Karpas-422 (cell line): Measurements from ENCODE around the gene PADI2. TPM values are rescaled to one million over a fixed set of nuclear protein-coding genes. Genes with fewer than 3 reads are reported as not detected.

Source experiments
- DNase-seq: peaks from one replicate; pipeline ENCODE4 v3.0.0-alpha.2; 2015
- H2AFZ ChIP-seq: fragments of 200-600 bp; sonication (generic); 2 replicates; pipeline ENCODE4 v1.6.1; 2014; ENCODE audit warnings: antibody characterized with exemption, low read length, mixed read lengths
- H3K27ac ChIP-seq: fragments of 200-600 bp; sonication (generic); 2 replicates; pipeline ENCODE4 v1.5.1; 2014; ENCODE audit warnings: mild to moderate bottlenecking, low read length, moderate library complexity
- H3K27me3 ChIP-seq: fragments of 200-600 bp; sonication (generic); 2 replicates; pipeline ENCODE4 v1.6.1; 2014; ENCODE audit warnings: low read length, mixed read lengths
- H3K36me3 ChIP-seq: fragments of 200-600 bp; sonication (generic); 2 replicates; pipeline ENCODE4 v1.6.1; 2014; ENCODE audit warnings: low read length, mixed read lengths; ENCODE audit not compliant: insufficient read depth
- H3K4me1 ChIP-seq: fragments of 200-600 bp; sonication (generic); 2 replicates; pipeline ENCODE4 v1.6.1; 2014; ENCODE audit warnings: mild to moderate bottlenecking, low read length, mixed read lengths
- H3K4me2 ChIP-seq: fragments of 200-600 bp; sonication (generic); 2 replicates; pipeline ENCODE4 v1.6.1; 2014; ENCODE audit warnings: low read length, low read depth, mild to moderate bottlenecking; ENCODE audit not compliant: poor library complexity, severe bottlenecking
- H3K4me3 ChIP-seq: fragments of 200-600 bp; sonication (generic); 2 replicates; pipeline ENCODE4 v1.5.1; 2014; ENCODE audit warnings: mild to moderate bottlenecking, antibody characterized with exemption, low read length, mixed read lengths
- H3K79me2 ChIP-seq: fragments of 200-600 bp; sonication (generic); 2 replicates; pipeline ENCODE4 v1.6.1; 2014; ENCODE audit warnings: mild to moderate bottlenecking, low read length, mixed read lengths
- H3K9ac ChIP-seq: fragments of 200-600 bp; sonication (generic); 2 replicates; pipeline ENCODE4 v1.6.0; 2014; ENCODE audit warnings: low read length
- H3K9me2 ChIP-seq: fragments of 200-600 bp; sonication (generic), shearing (Covaris generic); replicated peaks from 2 replicates; pipeline ENCODE4 v1.6.0; 2014; ENCODE audit warnings: mild to moderate bottlenecking, low read length, moderate library complexity; ENCODE audit not compliant: insufficient read depth
- H3K9me3 ChIP-seq: fragments of 300-700, 200-600 bp; sonication (generic); 2 replicates; pipeline ENCODE4 v1.6.1; 2014; ENCODE audit warnings: low read length, mixed read lengths
- H4K20me1 ChIP-seq: fragments of 200-600 bp; sonication (generic); 2 replicates; pipeline ENCODE4 v1.6.1; 2014; ENCODE audit warnings: mild to moderate bottlenecking, antibody characterized with exemption, low read length, low read depth; ENCODE audit not compliant: insufficient read depth
- total RNA-seq: library from RNA; depleted of rRNA; stranded (reverse); fragments of >200 nt; shearing (Covaris generic); gene quantifications from 2 replicates; pipeline ENCODE4 v1.2.3, GENCODE V29; 2014; ENCODE audit warnings: low replicate concordance

PADI2 gene
- total RNA-seq, 1 experiment from 2014 or later = not detected

DNA sequence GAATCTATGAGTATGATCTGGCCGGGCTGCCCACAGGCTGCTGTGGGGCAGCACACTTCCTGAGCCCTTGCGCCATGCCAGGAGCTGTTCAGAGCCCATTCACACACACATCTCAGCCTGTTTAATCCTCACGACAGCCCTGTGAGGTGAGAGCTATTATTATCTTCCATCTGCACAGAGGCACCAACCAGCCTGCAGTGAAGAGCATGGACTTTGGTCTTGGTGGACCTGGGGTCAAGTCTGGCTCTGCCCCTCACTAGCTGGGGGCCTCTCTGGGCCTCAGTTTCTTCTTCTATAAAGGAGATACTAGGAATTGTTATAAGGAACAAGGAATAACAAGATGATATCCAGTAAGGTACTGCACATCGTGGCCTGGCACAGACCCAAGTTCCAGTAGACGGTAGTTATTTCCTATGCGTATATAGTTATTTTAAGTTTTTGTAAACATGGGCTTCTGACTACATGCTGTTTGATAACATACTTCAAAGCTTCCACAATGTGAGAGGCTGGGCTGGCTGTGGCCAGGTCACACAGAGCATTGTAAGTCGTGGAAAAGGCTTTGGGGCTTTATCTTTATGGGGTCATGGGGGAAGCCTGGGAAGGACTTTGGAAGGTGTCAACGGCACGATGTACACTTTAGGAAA is 3.4 kb upstream of the PADI2 start:
- H3K27me3 ChIP-seq = no peaks in the 10 kb centered on the region
- H3K4me3 ChIP-seq = no peak overlapping the region
- no peak overlapping the region for H3K4me2 ChIP-seq
- H3K9ac ChIP-seq = no peak overlapping the region
- no peaks in the 10 kb centered on the region for H3K9me3 ChIP-seq
- no peaks in the 10 kb centered on the region for H3K9me2 ChIP-seq
- H3K36me3 ChIP-seq = no peaks in the 10 kb centered on the region
- no peaks in the 10 kb centered on the region for H3K79me2 ChIP-seq
- H3K4me1 ChIP-seq = peaks cover 33% of the 10 kb centered on the region
- no peak overlapping the region for H3K27ac ChIP-seq
- no peak overlapping the region for H2AFZ ChIP-seq
- peaks cover 8% of the 10 kb centered on the region; the same call in 1 of the 2 replicates for H4K20me1 ChIP-seq
- DNase-seq = no peak

DNA sequence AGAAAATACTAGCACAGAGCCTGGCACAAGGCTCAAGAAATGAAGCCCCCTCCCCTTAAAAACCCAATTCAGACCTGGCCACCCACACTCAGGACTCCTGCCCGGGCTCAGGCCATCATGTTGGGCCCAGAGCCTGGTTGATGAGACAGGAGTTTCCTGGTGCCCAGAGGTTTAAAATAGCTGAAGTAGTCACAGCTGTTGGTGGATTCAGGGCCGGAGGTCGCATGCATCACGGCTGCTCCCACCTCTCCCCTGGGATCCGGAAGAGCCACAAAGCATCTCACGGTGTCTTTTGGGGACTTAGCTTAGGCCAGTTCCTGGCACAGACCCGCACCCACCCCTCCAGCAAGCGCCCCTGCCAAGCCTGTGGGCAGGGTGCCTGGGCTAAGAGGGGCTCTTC is 2.6 kb upstream of the PADI2 start:
- no peaks in the 10 kb centered on the region for H3K27me3 ChIP-seq
- peaks cover 8% of the 10 kb centered on the region; the same call in 1 of the 2 replicates for H4K20me1 ChIP-seq
- no peak overlapping the region for H3K4me2 ChIP-seq
- H3K9ac ChIP-seq = no peak overlapping the region
- H3K27ac ChIP-seq = no peak overlapping the region
- no peaks in the 10 kb centered on the region for H3K9me2 ChIP-seq
- H3K36me3 ChIP-seq = no peaks in the 10 kb centered on the region
- H3K4me3 ChIP-seq = no peak overlapping the region
- H3K9me3 ChIP-seq = no peaks in the 10 kb centered on the region
- DNase-seq = no peak
- H3K79me2 ChIP-seq = no peaks in the 10 kb centered on the region
- no peak overlapping the region for H2AFZ ChIP-seq
- peaks cover 33% of the 10 kb centered on the region for H3K4me1 ChIP-seq

DNA sequence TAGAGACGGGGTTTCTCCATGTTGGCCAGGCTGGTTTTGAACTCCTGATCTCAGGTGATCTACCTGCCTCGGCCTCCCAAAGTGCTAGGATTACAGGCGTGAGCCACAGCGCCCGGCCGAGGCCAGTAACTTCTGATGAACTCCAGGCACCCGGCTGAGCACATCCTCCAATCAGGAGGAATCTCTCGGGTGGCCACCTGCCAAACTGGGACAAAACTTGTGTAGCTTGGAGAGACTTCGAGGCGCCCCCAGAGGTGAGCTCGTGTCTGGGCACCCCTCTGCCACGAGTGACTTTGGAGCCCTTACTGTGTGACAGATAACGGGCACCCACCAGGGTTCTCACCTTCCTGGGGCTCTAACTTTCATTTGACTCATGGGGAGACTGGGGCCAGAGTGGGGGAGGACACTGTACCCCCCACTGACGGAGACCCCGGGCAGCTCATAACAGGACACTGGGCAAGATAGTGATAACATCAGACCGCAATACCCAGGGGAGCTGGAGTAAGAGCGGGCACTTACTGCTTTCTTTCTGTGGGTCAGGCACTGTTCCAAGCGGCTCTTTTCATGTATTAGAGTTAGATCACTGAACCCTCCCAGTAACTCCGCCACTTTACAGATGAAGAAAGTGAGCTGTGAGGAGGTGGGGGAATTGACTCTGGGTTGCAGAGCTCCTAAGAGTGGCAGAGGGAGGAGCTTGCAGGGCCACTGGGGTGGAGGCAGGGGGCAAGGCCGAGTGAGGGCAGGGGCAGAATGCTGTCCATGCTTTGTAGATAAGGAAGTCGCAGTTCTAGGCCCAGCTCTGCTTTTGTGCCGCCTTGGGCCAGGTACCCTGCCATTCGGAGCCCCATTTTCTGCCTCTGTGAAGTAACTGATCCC is 1.9 kb upstream of the PADI2 start:
- H3K27me3 ChIP-seq = no peaks in the 10 kb centered on the region
- H3K4me2 ChIP-seq = no peak overlapping the region
- no peaks in the 10 kb centered on the region for H3K9me2 ChIP-seq
- peaks cover 8% of the 10 kb centered on the region; the same call in 1 of the 2 replicates for H4K20me1 ChIP-seq
- H3K79me2 ChIP-seq = no peaks in the 10 kb centered on the region
- H3K4me3 ChIP-seq = no peak overlapping the region
- no peaks in the 10 kb centered on the region for H3K36me3 ChIP-seq
- H3K9ac ChIP-seq = no peak overlapping the region
- no peaks in the 10 kb centered on the region for H3K9me3 ChIP-seq
- DNase-seq = no peak
- peaks cover 33% of the 10 kb centered on the region for H3K4me1 ChIP-seq
- no peak overlapping the region for H2AFZ ChIP-seq
- no peak overlapping the region for H3K27ac ChIP-seq

DNA sequence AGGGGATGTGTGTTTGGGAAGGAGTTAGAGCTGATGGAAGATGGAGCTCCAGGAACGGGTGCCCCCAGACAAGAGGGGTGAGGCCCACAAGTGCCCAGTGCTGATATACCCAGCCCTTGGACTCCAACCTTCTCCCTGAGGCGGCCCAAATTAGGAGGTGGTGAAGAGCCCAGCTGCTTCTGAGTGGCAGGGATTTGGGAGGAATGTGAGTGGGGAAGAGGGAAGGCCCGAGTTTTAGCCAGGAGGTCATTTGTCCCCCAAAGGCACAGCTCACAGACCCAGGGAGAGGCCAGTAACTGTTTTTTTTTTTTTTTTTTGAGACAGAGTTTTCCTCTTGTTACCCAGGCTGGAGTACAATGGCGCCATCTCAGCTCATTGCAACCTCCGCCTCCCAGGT is 1.2 kb upstream of the PADI2 start:
- H4K20me1 ChIP-seq = peaks cover 8% of the 10 kb centered on the region; the same call in 1 of the 2 replicates
- no peak overlapping the region for H3K4me3 ChIP-seq
- no peak for DNase-seq
- H3K4me2 ChIP-seq = peak overlapping the region; percentile 72
- no peaks in the 10 kb centered on the region for H3K9me3 ChIP-seq
- H3K36me3 ChIP-seq = no peaks in the 10 kb centered on the region
- H3K9ac ChIP-seq = no peak overlapping the region
- no peak overlapping the region for H3K27ac ChIP-seq
- H3K79me2 ChIP-seq = no peaks in the 10 kb centered on the region
- H2AFZ ChIP-seq = no peak overlapping the region
- H3K27me3 ChIP-seq = no peaks in the 10 kb centered on the region
- H3K4me1 ChIP-seq = peaks cover 33% of the 10 kb centered on the region
- no peaks in the 10 kb centered on the region for H3K9me2 ChIP-seq

DNA sequence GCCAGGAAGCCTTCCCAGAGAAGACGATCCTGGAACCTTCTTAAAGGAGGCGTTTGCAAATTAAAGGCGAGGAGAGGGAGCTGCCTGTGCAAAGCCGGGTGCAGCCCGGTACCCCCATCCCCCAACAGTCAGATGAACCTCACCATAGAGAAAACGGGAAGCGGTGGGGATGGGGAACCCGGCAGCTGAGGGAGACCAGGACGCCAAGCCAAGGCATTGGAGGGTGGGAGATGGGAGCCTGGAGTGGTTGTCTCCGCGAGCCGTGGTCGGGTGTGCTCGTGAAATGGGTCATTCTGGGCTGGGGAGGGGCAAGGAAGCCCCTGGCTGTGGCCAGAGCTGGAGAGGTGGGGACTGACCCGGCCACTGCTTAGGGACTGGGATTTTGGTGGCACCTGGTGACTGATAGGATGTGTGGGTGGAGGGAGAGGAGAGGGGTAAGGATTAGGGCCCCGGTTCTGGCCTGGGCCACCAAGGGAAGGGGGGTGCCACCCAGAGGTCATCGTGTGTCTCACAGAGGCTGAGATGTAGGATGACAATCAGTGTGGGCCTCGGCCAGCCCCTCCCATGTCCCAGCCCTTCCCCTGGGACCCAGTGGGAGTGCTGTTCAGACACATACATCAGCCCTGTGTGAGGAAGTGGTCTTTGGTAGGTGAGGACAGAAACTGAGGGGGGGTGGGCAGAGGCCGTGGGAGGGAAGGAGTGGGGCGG is 676 bp upstream of the PADI2 start:
- Histone ChIP-seq H3K27me3 (no peaks in the 10 kb centered on the region), H3K4me3 (peak overlapping the region; percentile 55; the same call in 1 of the 2 replicates), H3K9ac (0 out of 2 replicates have a peak overlapping the region, but pooled peaks have one; percentile 13)

DNA sequence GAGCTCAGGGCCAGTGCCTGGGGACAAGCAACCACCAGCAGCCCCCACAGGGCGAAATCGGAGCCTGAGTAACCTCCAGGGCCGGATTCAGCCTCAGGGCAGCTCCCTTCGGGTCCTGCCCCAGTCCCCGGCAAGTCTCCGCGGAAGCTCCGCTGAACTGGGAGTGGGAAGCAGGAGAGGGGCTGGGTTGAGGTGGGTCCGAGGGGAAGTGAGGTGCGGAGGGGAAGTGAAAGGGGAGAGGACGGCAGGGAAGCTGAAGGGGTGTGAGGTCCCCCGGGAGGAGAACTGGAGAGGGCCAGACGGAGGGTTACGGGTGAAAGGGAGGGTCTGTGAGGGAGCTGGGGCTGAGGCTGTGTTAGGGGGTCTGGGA is 560 bp downstream of the PADI2 start:
- H3K79me2 ChIP-seq = no peaks in the 10 kb centered on the region
- no peaks in the 10 kb centered on the region for H3K9me3 ChIP-seq
- H3K4me2 ChIP-seq = peak overlapping the region; percentile 72
- H3K27me3 ChIP-seq = no peaks in the 10 kb centered on the region
- H3K4me1 ChIP-seq = peaks cover 33% of the 10 kb centered on the region
- no peaks in the 10 kb centered on the region for H3K36me3 ChIP-seq
- H4K20me1 ChIP-seq = peaks cover 8% of the 10 kb centered on the region; the same call in 1 of the 2 replicates
- peak overlapping the region; percentile 30 for H3K9ac ChIP-seq
- H2AFZ ChIP-seq = no peak overlapping the region
- no peak for DNase-seq
- H3K9me2 ChIP-seq = no peaks in the 10 kb centered on the region
- H3K27ac ChIP-seq = no peak overlapping the region
- peak overlapping the region; percentile 55 for H3K4me3 ChIP-seq

More for the DNA sequence above, 676 bp upstream of the PADI2 start:
- Histone ChIP-seq H3K9me2 (no peaks in the 10 kb centered on the region), H3K79me2 (no peaks in the 10 kb centered on the region), H2AFZ (no peak overlapping the region), H4K20me1 (peaks cover 8% of the 10 kb centered on the region; the same call in 1 of the 2 replicates), H3K27ac (no peak overlapping the region), H3K4me2 (peak overlapping the region; percentile 72), H3K36me3 (no peaks in the 10 kb centered on the region), H3K9me3 (no peaks in the 10 kb centered on the region), H3K4me1 (peaks cover 33% of the 10 kb centered on the region)
- peak; percentile 73 for DNase-seq

DNA sequence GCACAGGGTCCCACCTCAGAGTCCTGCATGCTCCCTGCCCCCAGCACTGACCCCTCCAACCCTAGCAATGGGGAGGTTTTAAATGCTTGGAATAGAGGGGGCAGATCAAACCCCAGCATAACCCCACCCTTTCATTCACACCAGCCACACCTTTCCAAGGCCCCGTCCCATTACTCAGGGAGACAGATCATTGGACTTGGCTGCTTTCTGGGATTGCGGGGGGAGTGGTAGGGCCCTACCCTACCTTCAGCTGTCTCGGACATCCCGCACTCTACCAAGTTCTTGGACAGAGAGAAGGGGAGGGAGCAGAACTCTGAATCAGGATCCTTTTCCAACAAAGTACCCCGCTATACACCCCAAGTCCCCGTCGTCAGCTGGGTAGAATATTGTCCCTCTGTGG is 983 bp downstream of the PADI2 start:
- Histone ChIP-seq H4K20me1 (peaks cover 8% of the 10 kb centered on the region; the same call in 1 of the 2 replicates), H3K4me2 (peak overlapping the region; percentile 72), H3K4me3 (no peak overlapping the region), H3K4me1 (peaks cover 31% of the 10 kb centered on the region), H3K9me3 (no peaks in the 10 kb centered on the region), H3K9ac (no peak overlapping the region), H2AFZ (no peak overlapping the region), H3K36me3 (no peaks in the 10 kb centered on the region), H3K27me3 (no peaks in the 10 kb centered on the region), H3K27ac (no peak overlapping the region), H3K9me2 (no peaks in the 10 kb centered on the region), H3K79me2 (no peaks in the 10 kb centered on the region)
- no peak for DNase-seq
